ENCODE data around the gene ADAMTS6. TPM values are rescaled to one million over a fixed set of nuclear protein-coding genes. Genes with fewer than 3 reads are reported as not detected.
"Not testable (repeated sequence)": the region's sequence is repeated elsewhere in the genome, so short reads cannot be mapped to it uniquely, and the experiment has no call there.

Gene ADAMTS6
- total RNA-seq, 4 donors from 2014 or later: 2.9 to 16.5 (median 7.3) TPM

DNA sequence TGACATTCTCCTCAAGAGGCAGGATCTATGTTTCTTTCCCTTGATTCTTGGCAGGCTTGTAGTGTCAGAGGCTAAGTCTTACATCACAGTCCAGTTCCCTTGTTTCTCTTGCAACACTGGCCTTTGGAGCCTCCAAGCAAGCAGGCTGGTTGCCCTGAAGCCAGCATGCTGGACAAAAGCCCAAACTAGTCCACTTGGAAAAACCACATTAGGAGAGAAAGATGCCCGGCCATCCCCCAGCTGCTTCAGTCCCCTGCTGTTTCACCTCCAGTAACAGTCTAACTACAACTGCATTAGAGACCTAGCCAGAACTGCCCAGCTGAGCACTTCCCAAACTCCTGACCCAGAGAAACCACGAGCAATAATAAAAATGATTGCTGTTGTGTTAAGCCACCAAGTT is 87.6 kb downstream of the ADAMTS6 start:
- H3K27me3 ChIP-seq: no peaks in the 10 kb centered on the region
- DNase-seq (ENCODE audit: low spot score in 2 of 2): peak; percentile 47 to 51
- no peaks in the 10 kb centered on the region for H3K9me3 ChIP-seq
- 21 to 37% methylated on average over 2 of the region's 2 CpGs for WGBS, 2 donors
- H3K4me1 ChIP-seq: peaks cover 0 to 19% (median 0%) of the 10 kb centered on the region in 4 donors
- no peaks in the 10 kb centered on the region for H3K36me3 ChIP-seq
- H3K27ac ChIP-seq: peak overlapping the region in 2 of 4 donors; percentile 2 to 37
- H3K4me3 ChIP-seq: no peak overlapping the region
- TF ChIP-seq EP300 (IDR thresholded peaks at IDR 0.05) (peak in 1 of 2 donors; percentile 81), POLR2A (IDR thresholded peaks at IDR 0.05) (no peak)
- TF ChIP-seq, protein P1, sequence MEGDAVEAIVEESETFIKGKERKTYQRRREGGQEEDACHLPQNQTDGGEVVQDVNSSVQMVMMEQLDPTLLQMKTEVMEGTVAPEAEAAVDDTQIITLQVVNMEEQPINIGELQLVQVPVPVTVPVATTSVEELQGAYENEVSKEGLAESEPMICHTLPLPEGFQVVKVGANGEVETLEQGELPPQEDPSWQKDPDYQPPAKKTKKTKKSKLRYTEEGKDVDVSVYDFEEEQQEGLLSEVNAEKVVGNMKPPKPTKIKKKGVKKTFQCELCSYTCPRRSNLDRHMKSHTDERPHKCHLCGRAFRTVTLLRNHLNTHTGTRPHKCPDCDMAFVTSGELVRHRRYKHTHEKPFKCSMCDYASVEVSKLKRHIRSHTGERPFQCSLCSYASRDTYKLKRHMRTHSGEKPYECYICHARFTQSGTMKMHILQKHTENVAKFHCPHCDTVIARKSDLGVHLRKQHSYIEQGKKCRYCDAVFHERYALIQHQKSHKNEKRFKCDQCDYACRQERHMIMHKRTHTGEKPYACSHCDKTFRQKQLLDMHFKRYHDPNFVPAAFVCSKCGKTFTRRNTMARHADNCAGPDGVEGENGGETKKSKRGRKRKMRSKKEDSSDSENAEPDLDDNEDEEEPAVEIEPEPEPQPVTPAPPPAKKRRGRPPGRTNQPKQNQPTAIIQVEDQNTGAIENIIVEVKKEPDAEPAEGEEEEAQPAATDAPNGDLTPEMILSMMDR (IDR thresholded peaks at IDR 0.05): no peak

DNA sequence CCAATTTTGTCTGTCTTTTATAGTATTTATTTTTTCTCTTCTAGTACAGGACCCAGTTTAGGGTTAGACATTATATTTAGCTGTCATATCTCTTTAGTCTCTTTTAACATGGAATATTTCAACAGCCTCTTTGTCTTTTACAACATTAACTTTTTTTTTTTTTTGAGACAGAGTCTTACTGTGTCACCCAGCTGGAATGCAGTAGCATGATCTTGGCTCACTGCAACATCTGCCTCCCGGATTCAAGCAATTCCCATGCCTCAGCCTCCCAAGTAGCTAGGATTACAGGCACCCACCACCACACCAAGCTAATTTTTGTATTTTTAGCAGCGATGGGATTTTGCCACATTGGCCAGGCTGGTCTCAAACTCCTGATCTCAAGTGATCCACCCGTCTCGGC is 90.1 kb downstream of the ADAMTS6 start:
- H3K27me3 ChIP-seq: no peaks in the 10 kb centered on the region
- WGBS, 2 donors: 80% methylated on average over 4 of the region's 4 CpGs

DNA sequence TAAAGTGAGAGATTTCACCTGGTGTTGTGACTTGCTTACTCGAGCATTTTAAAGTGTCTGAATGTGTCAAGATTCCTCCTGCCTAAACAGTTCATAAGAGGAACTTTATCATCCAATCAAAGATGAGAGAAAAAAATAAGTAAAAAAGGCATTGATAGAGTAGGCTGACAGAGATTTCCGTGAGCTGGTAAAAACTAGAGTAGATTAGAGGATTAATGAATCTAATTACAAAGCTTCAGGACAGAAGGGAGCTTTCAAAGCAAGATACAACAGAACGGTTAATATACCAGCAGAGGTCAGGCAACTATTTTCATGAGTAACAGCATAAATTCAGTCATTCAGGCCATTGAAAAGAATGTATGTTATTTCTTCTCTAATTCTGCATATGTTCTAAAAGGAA is 91.5 kb downstream of the ADAMTS6 start:
- 63 to 64% methylated on average over 3 of the region's 3 CpGs for WGBS, 2 donors
- H3K9me3 ChIP-seq: no peaks in the 10 kb centered on the region
- no peak overlapping the region for H3K27ac ChIP-seq
- H3K36me3 ChIP-seq: no peaks in the 10 kb centered on the region
- no peak for DNase-seq (ENCODE audit: low spot score in 2 of 2)
- TF ChIP-seq, protein P1 (IDR thresholded peaks at IDR 0.05): no peak
- no peak for TF ChIP-seq EP300 (IDR thresholded peaks at IDR 0.05)
- no peak for TF ChIP-seq POLR2A (IDR thresholded peaks at IDR 0.05)
- no peak overlapping the region for H3K4me3 ChIP-seq
- peaks cover 0 to 19% (median 0%) of the 10 kb centered on the region in 4 donors for H3K4me1 ChIP-seq
- no peaks in the 10 kb centered on the region for H3K27me3 ChIP-seq

More for the DNA sequence above, 90.1 kb downstream of the ADAMTS6 start:
- DNase-seq (ENCODE audit: low spot score in 2 of 2): no peak
- H3K4me1 ChIP-seq: peaks cover 0 to 19% (median 0%) of the 10 kb centered on the region in 4 donors
- no peaks in the 10 kb centered on the region for H3K9me3 ChIP-seq
- no peak overlapping the region for H3K27ac ChIP-seq
- no peaks in the 10 kb centered on the region for H3K36me3 ChIP-seq
- H3K4me3 ChIP-seq: no peak overlapping the region
- TF ChIP-seq EP300 (IDR thresholded peaks at IDR 0.05) (no peak), POLR2A (IDR thresholded peaks at IDR 0.05) (no peak)
- TF ChIP-seq, protein P1 (IDR thresholded peaks at IDR 0.05): no peak

DNA sequence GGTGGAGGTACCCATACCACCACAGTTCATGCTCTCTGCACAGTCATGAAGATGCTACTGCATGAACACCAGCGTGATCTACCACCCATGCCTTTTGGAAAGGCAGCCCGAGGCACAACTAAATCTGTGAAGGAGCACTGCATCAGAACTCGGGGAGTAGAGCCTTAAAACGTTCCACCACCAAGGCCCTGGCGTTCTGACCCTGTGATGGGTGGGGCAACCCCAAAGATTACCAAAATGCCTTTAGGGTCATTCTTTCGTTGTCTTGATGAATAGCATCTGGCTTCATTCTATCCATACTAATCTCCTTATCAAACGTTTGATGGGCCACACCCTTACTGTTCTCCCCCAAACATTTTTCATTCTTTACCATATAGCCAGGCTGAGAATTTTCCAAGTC is 97.9 kb downstream of the ADAMTS6 start:
- Histone ChIP-seq H3K9me3 (no peaks in the 10 kb centered on the region), H3K27ac (no peak overlapping the region), H3K4me3 (no peak overlapping the region), H3K36me3 (no peaks in the 10 kb centered on the region), H3K4me1 (no peaks in the 10 kb centered on the region), H3K27me3 (no peaks in the 10 kb centered on the region)
- no peak for DNase-seq (ENCODE audit: low spot score in 2 of 2)
- WGBS, 2 donors: 81 to 83% methylated on average over 7 of the region's 7 CpGs
- TF ChIP-seq, protein P1 (IDR thresholded peaks at IDR 0.05): no peak
- no peak for TF ChIP-seq EP300 (IDR thresholded peaks at IDR 0.05)
- no peak for TF ChIP-seq POLR2A (IDR thresholded peaks at IDR 0.05)

DNA sequence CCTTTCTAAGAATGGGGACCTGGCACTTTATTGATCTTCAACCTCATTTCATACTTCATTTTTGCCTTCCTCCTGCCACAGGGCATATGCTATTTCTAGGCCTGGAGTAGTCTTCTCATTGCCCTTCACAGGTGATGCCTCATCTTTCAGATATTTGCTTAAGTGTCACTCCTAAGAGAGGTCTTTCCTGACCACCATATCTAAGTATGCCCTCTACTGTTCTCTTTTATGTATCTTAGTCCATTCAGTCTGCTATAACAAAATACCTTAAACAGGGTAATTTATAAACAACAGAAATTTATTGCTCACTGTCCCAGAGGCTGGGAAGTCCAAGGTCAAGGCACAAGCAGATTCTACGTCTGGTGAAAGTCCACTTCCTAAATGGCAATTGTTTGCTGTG is 99.1 kb downstream of the ADAMTS6 start:
- Histone ChIP-seq H3K4me1 (no peaks in the 10 kb centered on the region), H3K4me3 (no peak overlapping the region), H3K36me3 (no peaks in the 10 kb centered on the region), H3K9me3 (no peaks in the 10 kb centered on the region), H3K27me3 (no peaks in the 10 kb centered on the region), H3K27ac (no peak overlapping the region)
- WGBS, 2 donors: 67 to 86% methylated on average over 1 of the region's 1 CpG
- DNase-seq (ENCODE audit: low spot score in 2 of 2): no peak
- TF ChIP-seq POLR2A (IDR thresholded peaks at IDR 0.05) (no peak), EP300 (IDR thresholded peaks at IDR 0.05) (no peak)
- TF ChIP-seq, protein P1 (IDR thresholded peaks at IDR 0.05): no peak

DNA sequence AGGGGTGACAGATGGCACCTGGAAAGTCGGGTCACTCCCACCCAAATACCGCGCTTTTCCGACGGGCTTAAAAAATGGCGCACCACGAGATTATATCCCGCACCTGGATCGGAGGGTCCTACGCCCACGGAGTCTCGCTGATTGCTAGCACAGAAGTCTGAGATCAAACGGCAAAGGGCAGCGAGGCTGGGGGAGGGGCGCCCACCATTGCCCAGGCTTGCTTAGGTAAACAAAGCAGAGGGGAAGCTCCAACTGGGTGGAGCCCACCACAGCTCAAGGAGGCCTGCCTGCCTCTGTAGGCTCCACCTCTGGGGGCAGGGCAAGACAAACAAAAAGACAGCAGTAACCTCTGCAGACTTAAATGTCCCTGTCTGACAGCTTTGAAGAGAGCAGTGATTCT is 111.2 kb downstream of the ADAMTS6 start:
- not testable (repeated sequence) for H3K27me3 ChIP-seq; H3K4me3 ChIP-seq; H3K4me1 ChIP-seq; H3K27ac ChIP-seq; H3K9me3 ChIP-seq; DNase-seq (ENCODE audit: low spot score in 2 of 2); H3K36me3 ChIP-seq
- WGBS, 2 donors: 90 to 93% methylated on average over 15 of the region's 15 CpGs

Data from tibial nerve (tissue), 4 donors.